Stimulated activated CD4-positive, alpha-beta T cell treated with anti-CD3 and anti-CD28 coated beads, Interleukin-4, amount 100 ng/mL, for 4 hours (primary cell): ENCODE results near the gene PRXL2A.
"Not testable (repeated sequence)": the region's sequence is repeated elsewhere in the genome, so short reads cannot be mapped to it uniquely, and the experiment has no call there.

Source experiments
- DNase-seq, 2 experiments: peaks; one replicate each; pipeline ENCODE4 v3.0.0-alpha.2; 2020

The PRXL2A gene

DNA sequence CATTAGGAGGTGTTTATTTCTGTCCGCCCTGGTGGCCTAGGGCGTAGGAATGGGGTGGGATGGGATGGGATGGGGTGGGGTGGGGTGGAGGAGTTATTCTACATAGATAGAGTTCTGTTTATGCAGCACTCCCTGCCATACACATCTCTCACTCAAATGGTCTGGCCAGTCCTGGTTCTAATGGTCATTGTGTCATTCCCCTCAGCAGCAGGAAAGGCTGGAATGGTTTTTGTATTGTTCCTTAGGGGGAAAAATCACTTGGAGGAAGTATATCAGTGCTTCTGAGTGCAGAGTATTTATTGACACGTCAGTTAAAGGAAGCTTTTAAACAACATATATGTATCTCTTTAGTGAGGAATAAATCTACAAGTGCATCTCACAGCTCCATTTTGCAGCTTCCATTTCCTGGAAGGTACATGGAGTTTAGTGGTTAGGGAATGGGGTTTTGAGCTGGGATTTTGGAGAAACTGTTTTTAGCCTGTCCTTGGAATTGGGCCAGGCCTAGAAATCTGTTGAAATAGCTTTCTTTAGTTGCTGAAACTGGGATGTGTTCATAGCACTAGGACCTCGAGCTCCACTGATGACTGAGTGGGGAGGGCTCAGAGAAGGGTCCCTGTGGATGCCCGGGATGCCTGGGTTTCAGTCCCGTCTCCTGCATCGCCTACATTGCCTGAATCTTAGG lies 54.1 kb downstream of the PRXL2A start:
- DNase-seq = no peak

DNA sequence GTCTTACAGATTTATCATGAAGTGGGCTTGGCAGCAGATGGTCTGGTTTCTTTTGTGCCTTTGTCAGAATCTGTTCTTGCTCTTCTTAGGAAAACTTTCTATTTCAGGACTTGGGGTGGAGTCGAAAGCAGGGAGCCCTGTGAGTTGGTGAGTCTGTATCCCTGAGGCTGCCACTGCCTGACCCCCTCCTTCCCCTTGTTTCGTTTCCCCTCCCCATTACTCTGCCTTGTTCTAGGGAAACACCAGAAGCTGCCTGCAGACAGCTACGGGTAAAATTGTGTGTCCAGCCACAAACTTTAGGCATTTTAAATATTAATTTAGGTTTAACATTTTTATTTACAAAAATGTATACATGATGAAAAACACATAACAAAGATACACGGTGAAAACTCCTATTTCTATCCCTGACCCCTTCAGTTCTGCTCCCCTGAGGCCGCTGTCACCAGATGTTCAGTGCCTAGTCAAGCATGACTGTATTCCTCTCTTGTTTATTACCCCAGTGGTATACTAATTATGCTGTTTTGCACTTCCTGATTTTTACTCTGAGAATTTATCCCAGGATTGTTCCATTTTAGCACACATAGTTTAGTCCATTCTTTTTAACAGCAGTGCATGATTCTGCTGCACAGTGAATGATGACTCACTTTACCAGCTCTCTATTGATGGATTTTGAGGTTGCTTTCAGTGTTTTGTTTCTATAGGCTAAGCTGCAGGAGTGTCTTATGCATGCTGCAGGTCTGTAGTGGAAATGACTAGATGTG lies 54.8 kb downstream of the PRXL2A start:
- no peak for DNase-seq

DNA sequence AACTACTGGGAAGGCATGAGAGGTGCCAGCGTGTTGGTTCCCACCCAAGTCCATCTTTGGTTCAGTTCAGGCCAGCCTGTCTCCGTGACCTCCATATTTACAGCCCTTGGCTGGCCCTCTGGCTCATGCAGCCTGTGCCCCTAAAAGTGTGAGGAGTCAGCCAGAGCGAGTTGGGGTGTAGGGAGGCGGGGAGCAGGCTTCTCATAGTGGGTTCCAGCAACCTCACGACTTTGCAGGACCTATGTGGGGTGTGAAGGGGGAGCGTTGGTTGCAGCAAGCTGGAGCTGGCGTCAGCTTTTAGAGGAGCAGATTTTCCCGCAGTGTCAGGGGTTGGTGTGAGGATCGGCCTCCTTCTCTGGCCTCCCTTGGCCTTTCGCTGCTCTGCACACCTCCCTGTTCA lies 55.5 kb downstream of the PRXL2A start:
- no peak for DNase-seq

DNA sequence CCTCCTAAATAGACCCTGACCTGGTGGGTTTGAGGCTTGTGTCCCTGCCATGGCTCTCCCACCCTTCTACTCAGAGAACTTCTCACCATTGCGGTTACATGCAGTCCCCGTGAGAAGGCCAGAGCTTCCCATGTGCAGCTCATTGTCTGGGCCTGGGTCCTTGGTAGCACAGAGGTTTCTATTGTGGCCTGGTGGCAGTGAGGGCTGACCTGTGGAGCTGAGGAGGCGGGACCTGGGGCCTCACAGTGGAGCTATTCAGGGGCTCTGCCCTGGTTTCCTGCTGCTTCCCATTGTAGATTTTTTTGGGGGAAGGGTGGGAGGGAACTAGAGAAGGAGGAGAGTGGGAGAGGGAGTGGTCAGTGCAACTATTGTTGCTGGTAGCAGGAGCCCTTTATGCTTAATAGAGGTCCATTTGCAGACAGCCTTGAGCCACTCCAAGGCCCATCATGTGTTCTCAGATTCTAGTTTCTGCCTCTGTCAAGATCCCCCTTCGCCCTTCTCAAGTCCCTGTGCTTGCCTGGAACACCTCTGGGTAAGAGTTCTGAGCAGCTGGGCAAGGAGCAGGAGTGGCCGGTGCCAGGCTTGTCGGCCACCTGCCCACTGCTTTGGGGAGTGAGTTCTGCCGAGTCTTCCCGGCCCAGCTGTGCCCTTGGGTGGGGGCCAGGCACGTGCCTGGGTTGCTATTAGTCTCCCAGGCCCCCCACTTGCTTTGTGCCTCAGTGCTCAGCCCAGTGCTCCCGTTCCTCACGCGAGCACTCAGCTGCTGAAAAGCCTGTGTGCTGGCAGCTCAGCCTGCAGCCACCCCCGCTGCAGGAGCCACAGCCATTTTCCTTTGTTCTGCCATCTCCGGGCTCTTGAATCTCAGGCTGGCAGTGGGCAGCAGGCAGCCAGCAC lies 56.5 kb downstream of the PRXL2A start:
- DNase-seq = no peak

DNA sequence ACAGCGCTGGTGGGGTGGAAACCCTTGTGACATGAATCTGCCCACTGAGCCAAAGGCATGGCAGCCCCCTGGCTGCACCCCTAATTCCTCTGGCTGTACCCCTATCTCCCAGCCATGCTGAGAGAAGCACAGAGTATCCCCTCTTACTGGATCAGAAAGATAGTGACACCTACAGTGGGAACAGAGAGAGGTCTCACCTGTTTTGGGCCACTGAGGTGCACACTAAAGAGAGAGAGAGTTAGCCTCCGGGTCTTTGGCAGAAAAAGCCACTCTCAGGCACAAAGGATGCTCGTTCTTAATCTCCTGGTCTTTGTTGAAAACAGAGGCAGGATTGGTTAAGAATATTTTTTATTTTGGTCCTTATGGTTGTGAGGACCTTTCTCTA lies 57.1 kb downstream of the PRXL2A start:
- DNase-seq = no peak

DNA sequence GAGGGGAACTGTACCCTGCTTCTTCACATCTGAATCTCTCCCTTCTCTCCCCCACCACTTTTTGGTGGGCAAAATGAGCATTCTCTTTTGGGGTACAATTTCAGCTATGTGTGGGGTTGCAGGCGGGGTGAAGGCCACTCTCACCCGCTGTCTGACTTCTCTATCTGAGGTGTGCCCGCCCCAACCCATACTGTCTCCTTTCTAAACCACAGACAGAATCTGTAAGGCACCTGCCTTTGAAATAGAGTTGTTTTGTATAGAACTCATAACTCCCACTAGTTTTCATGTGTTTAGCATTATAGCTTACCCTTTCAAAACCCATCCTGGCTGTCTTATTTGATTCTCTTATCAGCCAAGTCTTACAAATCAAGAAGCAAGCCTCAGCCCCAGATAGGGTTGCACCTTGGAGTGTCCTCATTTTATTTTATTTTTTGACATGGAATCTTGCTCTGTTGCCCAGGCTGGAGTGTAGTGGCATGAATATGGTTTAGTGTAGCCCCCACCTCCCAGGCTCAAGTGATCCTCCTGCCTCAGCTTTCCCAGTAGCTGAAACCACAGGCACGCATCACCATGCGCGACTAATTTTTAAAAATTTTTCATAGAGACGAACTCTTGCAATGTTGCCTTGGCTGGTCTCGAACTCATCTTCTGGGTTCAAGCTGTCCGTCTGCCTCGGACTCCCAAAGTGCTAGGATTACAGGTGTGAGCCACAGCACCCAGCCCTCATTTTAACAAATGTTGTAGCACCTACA lies 57.7 kb downstream of the PRXL2A start:
- DNase-seq = peak in 1 of 2 experiments; percentile 39

DNA sequence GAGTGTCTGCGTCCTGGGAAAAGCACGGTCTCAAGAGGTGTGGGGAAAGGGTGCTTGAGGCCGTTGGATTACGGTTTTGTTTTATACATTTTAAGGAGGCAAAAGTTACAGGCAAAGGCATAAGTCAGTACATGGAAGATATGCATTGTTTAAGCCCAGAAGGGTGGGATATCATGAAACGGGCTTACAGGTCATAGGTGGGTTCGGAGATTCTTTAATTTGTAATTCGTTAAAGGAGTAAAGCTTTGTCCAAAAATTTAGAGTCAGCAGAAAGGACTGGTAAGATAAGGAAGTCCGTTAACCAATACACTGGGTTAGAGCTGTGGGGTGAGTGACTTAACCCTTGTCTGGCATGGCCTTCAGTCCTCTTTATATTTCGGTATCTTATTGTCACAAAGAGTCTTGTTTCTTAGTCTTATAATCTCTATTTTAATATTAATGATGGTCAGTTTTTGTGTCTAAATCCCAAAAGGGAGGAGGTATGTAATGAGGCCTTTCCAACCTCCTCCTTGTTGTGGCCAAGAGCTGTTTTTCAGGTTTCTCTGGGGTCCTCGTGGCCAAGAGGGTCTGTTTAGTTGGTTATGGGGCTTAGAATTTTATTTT lies 58.5 kb downstream of the PRXL2A start:
- no peak for DNase-seq

DNA sequence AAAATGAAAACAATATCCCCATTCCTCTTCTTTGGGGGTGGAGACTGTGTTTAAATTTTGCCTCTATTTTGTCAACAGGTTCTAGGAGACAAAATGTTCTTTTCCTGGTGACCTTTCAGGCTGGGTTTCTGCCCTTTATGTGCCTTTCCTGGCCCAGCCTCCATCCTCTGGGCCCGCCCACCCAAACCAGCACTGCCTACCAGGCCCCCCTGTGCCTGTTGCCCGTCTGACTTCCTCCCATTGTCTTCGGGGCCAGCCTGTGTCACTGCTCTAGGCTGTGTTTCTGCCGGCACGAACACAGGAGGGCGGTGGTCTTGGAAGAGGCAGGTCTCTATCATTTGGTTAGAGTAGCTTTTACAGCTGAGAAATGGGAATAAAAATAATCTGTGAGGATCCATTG lies 59.7 kb downstream of the PRXL2A start:
- DNase-seq = peak; percentile 40 to 64

DNA sequence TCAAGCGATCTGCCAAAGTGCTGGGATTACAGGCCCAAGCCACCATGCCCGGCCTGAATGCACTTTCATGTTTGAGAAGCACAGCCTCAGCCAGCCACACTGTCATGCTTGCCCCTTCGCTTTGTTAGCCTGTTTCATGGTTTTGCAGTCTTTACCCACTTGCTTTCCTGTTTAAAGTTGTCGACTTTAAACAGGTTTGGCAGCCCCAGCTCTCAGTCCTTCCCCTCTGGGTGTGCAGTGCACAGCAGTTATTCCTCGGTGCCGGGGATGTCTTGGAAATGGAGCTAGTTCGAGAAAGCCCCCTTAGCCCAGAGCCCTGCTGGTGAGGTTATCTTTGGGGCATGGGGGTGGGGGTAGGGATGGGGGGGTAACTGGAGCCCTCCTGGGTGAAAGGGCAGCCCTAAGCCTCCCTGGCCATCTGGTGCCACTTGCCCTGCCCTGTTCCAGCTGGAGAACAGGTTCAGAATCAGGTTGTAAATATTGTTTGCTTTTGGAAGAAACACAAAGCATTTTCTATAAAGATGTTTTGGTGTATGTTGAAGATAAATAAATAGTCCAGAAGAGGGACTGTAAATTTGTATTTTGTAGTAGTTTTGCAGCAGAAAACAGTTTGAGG lies 60.6 kb downstream of the PRXL2A start:
- no peak for DNase-seq

DNA sequence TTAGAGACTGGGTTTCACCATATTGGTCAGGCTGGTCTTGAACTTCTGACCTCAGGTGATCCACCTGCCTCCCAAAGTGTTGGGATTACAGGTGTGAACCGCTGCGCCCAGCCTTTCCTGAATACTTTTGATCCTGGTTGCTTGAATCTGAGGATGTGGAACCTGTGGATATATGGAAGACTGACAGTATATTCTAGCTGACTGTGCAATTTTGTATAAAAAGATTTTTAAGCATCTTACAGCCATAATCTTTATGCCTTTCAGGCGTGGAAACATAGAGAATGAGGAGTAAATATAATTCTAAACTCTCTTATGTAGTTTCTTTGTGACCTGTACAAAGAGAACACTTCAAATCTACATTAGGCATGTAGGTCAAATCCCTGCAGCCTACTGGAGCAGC lies 61.9 kb downstream of the PRXL2A start:
- DNase-seq = no peak

DNA sequence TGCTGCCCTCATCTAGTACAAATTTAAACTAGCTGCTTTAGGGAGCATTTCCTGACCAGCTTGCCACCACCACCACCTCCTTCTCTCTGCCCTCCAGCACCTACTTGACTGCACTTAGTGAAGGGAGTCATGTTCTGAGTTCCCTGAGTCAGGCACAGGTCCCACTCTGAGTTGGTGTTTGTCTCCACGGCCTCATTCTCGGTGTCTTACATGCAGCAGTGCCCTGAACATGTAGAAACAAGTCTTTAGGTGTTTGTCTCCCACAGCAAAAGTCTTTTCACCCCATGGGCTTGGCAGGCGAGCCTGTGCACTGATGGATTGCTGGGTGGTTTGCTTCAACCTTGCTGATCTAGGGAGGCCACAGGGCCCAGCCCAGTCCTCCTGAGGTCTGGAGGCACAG lies 62.6 kb downstream of the PRXL2A start:
- no peak for DNase-seq

DNA sequence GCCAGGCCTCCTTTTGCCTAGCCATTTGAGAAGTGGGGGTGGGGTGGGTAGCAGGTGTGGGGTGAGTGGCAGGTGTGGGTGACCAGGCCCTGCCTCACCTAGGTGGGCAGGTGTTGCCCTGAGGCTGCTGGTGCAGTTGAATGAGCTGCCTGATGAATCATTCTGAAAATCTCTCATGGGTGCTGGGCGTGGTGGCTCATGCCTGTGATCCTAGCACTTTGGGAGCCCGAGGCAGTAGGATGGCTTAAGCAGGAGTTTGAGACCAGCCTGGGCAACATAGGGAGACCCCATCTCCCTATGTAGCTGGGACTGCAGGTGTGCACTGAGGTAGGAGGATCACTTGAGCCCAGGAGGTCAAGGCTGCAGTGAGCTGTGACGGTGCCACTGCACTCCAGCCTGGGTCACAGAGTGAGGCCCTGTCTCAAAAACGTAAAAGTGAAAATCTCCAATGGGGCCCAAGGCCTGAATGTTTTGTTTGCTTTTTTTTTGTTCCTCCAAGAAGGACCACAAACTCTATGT lies 63.4 kb downstream of the PRXL2A start:
- DNase-seq = peak in 1 of 2 experiments; percentile 42

DNA sequence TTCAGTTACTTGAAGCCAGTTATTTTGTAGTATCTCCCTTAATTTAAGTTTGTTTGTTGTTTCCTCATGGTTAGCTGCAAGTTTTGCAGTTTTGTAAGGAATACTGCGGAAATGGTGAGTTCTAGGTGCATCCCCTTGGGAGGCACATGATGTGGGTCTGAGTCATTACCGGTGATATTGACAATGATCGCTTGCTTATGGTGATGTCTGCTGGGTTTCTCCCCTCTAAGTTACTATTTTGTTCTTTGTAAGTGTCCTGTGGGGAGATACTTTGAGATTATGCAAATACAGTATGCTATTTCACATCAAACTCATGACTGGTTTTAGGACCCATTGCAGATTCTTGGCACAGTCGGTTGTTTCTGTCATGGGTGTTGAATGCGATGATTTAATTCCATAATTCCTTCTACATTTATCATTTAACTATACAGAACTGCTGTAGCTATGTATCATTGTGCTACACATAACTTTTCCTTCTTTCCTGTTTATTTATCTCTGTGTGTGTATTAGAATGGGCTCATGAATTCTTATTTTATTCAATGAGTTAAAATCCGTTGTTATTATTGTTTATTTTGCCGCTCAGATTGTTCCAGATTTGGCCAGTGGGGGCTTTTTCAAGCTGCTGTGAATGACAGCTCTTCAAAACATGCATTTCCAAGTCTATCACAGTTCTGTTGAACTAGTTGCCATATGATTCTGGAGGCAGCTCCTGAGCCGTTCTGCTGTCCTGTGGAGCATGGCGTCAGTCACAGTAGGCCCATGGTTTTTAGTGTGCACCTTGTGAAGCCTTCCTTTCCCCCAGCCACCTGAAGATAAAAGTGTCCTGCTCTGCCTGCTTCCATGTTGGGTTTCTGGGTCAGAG lies 64.1 kb downstream of the PRXL2A start:
- DNase-seq = peak in 1 of 2 experiments; percentile 46

DNA sequence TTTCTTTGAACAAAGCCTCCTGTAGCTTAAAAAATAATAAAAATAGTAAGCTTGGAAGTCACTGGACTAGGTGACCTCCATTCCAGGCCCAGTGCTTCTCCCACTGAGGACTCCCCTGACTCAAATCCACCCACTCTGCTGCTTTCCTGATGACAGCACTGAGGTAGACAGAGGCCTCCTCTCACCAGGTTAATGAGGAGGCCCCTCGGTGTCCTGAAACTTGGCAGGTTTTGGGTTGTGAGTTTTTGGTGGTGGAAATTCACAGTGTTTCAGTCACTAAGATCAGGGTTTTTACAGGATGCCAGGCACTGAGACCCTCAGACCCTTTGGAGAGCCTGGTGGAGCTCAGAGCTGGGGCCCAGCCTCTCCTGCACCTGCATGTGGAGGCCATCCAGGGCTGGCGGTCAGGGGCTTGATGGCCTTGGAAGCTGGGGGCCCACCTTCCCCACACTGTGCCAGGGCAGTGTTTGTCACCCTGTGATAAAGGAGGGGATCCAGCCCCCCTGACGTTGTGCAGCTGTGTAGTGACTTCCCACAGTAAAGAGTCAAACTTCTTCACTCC lies 64.8 kb downstream of the PRXL2A start:
- no peak for DNase-seq

DNA sequence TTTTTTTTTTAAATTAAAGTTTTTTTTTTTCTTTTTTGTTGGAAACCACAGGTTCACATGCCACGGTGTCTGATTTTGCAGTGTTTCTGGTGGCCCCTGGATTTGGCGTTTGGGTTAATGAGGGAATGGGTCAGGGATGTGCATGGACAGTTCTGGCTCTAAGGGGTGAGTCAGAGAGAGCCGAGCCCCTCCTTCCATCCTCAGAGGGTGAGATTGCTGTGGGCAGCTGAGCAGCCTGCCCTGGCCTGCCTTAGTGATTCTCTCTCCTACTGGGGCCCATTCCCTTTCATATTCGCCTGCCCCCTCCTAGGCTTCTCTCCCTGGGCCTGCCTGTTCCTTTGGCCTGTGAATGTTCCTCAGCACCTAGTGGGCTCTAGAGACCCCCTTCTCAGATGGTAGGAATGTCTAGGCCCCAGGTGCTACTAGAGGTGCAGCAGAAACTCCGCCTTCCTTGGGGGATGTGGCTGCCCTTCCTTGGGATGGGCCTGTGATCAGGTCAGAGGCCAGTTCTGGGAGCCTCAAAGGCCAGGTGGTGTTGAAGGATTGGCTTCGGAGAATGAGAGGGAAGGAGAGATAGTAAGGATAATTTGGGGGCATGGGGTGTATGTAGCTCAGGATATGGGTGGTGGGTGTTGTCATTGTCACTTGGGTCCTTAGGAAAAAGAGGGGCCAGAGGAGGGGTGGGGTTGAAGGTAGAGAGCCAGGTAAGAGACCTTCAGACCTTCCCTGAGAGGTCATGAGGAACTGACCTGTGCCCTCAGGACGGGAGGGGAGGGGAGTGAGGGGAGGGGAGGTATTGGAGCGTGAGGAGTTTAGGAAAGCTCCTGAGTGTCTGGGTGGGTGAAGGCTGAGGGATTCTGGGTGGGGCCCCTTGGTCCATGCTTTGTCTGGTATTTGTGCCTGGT lies 65.6 kb downstream of the PRXL2A start:
- no peak for DNase-seq

DNA sequence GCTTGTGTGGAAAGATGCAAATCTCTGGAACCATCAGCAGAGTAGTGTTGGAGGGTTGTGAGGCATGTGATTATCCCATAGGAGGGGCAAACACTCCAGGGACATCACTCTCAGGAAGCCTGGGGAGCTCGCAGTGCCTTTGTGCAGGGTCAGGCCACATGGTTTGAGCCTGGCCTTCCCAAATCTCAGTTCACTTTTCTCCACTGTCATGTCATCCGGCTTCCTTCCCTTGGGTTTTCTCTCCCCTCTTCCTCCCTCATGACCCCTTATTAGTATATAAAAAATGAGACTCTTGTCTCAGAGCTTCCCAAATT lies 66.2 kb downstream of the PRXL2A start:
- DNase-seq = no peak

DNA sequence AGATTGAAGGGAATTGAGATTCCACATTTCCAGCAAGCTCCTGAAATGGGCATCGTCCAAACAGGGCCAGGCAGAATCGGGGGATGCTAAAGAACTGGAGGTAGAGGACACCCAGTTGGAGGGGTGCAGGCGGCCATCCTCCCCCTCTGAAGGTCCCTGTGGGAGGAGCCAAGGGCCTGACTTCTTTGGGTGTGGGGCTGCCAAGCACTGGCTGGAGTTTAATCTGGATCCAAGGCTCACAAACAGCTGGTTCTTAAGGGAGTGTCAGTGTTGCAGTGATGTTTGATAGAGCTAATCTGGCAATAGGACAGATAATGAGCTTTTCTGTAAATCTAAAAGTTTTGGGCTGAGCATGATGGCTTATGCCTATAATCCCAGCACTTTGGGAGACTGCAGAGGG lies 66.6 kb downstream of the PRXL2A start:
- no peak for DNase-seq

DNA sequence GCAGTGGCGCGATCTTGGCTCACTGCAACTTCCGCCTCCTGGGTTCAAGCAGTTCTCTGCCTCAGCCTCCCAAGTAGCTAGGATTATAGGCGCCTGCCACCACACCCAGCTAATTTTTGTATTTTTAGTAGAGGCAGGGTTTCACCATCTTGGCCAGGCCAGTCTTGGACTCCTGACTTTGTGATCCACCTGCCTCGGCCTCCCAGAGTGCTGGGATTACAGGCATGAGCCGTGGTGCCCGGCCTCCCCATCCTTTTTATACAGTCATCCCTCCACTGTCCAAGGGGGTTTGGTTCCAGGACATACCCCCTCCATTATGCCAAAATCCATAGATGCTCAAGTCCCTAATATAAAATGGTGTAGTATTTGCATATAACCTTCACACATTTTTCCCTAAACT lies 67.3 kb downstream of the PRXL2A start:
- DNase-seq = not testable (repeated sequence)

DNA sequence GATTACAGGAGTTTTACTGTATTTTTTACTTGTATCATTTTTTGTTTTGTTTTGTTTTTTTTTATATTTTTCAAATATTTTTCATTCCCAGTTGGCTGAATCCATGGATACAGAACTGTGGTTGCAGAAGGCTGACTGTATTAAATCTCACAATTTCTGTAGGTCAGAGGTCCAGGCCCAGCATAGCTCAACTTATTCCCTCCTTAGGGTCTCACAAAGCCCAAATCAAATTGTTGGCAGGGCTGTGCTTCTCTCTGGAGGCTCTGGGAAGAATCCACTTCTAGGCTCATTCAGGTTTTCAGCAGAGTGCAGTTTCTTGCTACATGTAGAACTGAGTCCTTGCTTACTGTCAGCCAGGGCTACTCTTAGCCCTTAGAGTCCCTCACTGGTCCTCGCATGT lies 68.3 kb downstream of the PRXL2A start:
- no peak for DNase-seq
